ENCODE results near the gene CCDC78. TPM values are rescaled to one million over a fixed set of nuclear protein-coding genes. Genes with fewer than 3 reads are reported as not detected.
A peak's percentile ranks its signal among the peaks of the same experiment; 100 is the strongest.

CCDC78 gene
- total RNA-seq, 2 experiments from 2014 or later = 1.2 to 2.7 TPM

DNA sequence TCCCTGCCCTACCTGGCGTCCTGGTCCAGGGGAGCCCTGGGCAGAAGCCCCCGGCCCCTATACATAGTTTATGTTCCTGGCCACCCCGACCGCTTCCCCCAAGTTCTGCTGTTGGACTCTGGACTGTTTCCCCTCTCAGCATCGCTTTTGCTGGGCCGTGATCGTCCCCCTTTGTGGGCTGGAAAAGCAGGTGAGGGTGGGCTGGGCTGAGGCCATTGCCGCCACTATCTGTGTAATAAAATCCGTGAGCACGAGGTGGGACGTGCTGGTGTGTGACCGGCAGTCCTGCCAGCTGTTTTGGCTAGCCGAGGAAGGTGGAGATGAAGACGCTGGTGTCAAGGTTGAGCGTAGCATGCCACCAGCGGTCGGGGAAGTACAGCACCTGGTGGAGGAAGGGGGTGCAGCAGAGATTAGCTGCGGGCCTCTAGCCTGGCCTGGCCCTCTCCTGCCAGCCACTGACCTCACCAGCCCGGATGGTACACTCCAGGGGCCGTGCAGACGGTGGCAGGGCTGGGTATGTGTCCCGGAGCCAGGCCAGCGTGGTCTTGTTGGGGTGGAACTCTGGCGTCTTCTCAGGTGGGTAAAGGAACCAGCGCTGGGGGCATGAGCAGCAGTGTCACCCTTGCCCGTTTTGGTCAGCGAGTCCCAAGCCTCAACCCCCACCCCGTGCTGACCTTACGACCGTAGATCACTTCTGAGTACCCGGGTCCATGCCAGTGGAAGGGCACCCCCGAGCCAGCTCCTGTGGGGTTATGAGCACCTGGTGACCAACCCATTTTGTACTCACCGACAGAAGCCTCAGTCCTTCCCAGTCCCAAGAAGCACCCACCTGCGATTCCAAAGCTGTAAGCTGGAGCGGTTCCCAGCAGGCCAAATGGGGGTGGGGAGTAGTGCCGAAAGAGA lies 43.5 kb downstream of the CCDC78 start:
- POLR2A ChIA-PET = interaction anchor here (2.5 to 4.8 kb wide), 2 partner anchors 12 to 15 kb away, joined by 12 to 55 read pairs; partner anchors contain the start of gene RHOT2
- no peak overlapping the region for H3K27ac ChIP-seq (ENCODE audit: low read depth in 1 of 2, low read length in 2 of 2)

DNA sequence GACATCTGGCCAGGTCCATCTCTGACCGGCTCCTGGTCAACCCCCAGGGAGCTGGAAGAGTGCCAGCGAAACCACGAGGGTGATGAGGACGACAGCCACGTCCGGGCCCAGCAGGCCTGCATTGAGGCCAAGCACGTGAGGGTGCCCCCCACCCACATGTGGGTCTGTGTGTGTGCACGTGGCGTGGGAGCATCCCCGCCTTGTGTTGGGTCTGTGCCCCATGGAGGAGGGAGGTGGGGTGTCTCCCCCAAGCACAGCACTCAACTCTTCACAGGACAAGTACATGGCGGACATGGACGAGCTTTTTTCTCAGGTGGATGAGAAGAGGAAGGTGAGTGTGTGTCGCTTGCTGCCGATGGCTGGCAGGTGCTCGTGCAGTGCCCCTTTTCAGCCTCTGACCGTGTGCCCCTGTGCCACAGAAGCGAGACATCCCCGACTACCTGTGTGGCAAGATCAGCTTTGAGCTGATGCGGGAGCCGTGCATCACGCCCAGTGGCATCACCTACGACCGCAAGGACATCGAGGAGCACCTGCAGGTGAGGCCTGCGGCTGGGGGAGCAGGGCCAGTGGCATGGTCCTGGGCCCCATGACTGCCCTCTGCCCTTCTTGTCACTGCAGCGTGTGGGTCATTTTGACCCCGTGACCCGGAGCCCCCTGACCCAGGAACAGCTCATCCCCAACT lies 44.4 kb downstream of the CCDC78 start:
- peak overlapping the region; percentile 70 for H3K27ac Mint-ChIP-seq
- DNase-seq (peak in 1 of 14 experiments; percentile 42), ATAC-seq (ENCODE audit: poor library complexity) (no peak)
- peak overlapping the region; percentile 83 for H3K4me3 Mint-ChIP-seq
- H3K9me3 Mint-ChIP-seq = no peaks in the 10 kb centered on the region
- ChIA-PET POLR2A (interaction anchor here (1.2 to 4.8 kb wide), 8 partner anchors 8 to 299 kb away, joined by 3 to 55 read pairs (median 6); partner anchors contain the start of genes METTL26, RHOT2, SOX8 and WDR24), CTCF (no interaction called here)
- Histone ChIP-seq H3K27ac (ENCODE audit: low read depth in 1 of 2, low read length in 2 of 2) (no peak overlapping the region), H3K27me3 (ENCODE audit: control insufficient read depth in 1 of 2, insufficient read depth in 2 of 2, low read length in 2 of 2) (peaks cover 0 to 1% of the 10 kb centered on the region in 2 experiments), H3K4me3 (ENCODE audit: low read length) (no peak overlapping the region), H3K9me3 (ENCODE audit: control insufficient read depth in 1 of 2, insufficient read depth in 1 of 2, low read length in 2 of 2) (no peaks in the 10 kb centered on the region), H3K4me1 (ENCODE audit: insufficient read depth, low read length) (peaks cover 71% of the 10 kb centered on the region), H3K36me3 (ENCODE audit: insufficient read depth, low read length) (peaks cover 27% of the 10 kb centered on the region)
- H3K4me1 Mint-ChIP-seq (ENCODE audit: low read depth) = peaks cover 17% of the 10 kb centered on the region
- H3K27me3 Mint-ChIP-seq = no peaks in the 10 kb centered on the region
- intact Hi-C loops (cut with DNase I, micrococcal nuclease) = no loop called here
- peaks cover 19% of the 10 kb centered on the region for H3K36me3 Mint-ChIP-seq (ENCODE audit: low read depth)
- TF ChIP-seq, protein P1, sequence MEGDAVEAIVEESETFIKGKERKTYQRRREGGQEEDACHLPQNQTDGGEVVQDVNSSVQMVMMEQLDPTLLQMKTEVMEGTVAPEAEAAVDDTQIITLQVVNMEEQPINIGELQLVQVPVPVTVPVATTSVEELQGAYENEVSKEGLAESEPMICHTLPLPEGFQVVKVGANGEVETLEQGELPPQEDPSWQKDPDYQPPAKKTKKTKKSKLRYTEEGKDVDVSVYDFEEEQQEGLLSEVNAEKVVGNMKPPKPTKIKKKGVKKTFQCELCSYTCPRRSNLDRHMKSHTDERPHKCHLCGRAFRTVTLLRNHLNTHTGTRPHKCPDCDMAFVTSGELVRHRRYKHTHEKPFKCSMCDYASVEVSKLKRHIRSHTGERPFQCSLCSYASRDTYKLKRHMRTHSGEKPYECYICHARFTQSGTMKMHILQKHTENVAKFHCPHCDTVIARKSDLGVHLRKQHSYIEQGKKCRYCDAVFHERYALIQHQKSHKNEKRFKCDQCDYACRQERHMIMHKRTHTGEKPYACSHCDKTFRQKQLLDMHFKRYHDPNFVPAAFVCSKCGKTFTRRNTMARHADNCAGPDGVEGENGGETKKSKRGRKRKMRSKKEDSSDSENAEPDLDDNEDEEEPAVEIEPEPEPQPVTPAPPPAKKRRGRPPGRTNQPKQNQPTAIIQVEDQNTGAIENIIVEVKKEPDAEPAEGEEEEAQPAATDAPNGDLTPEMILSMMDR (IDR thresholded peaks at IDR 0.05) = no peak

More for the DNA sequence above, 43.5 kb downstream of the CCDC78 start:
- peak overlapping the region; percentile 83 for H3K4me3 Mint-ChIP-seq
- CTCF ChIA-PET = no interaction called here
- H3K9me3 Mint-ChIP-seq = no peaks in the 10 kb centered on the region
- peaks cover 19% of the 10 kb centered on the region for H3K36me3 Mint-ChIP-seq (ENCODE audit: low read depth)
- no peak overlapping the region for H3K4me3 ChIP-seq (ENCODE audit: low read length)
- TF ChIP-seq, protein P1 (IDR thresholded peaks at IDR 0.05) = no peak
- peak overlapping the region; percentile 69 for H3K27ac Mint-ChIP-seq
- peak in 1 of 14 experiments; percentile 51 for DNase-seq
- no peaks in the 10 kb centered on the region for H3K27me3 Mint-ChIP-seq
- no peak for ATAC-seq (ENCODE audit: poor library complexity)
- H3K4me1 Mint-ChIP-seq (ENCODE audit: low read depth) = peaks cover 15% of the 10 kb centered on the region
- H3K9me3 ChIP-seq (ENCODE audit: control insufficient read depth in 1 of 2, insufficient read depth in 1 of 2, low read length in 2 of 2) = no peaks in the 10 kb centered on the region
- H3K4me1 ChIP-seq (ENCODE audit: insufficient read depth, low read length) = peaks cover 65% of the 10 kb centered on the region
- H3K27me3 ChIP-seq (ENCODE audit: control insufficient read depth in 1 of 2, insufficient read depth in 2 of 2, low read length in 2 of 2) = no peaks in the 10 kb centered on the region
- H3K36me3 ChIP-seq (ENCODE audit: insufficient read depth, low read length) = peaks cover 29% of the 10 kb centered on the region
- intact Hi-C loops (cut with DNase I, micrococcal nuclease) = no loop called here

DNA sequence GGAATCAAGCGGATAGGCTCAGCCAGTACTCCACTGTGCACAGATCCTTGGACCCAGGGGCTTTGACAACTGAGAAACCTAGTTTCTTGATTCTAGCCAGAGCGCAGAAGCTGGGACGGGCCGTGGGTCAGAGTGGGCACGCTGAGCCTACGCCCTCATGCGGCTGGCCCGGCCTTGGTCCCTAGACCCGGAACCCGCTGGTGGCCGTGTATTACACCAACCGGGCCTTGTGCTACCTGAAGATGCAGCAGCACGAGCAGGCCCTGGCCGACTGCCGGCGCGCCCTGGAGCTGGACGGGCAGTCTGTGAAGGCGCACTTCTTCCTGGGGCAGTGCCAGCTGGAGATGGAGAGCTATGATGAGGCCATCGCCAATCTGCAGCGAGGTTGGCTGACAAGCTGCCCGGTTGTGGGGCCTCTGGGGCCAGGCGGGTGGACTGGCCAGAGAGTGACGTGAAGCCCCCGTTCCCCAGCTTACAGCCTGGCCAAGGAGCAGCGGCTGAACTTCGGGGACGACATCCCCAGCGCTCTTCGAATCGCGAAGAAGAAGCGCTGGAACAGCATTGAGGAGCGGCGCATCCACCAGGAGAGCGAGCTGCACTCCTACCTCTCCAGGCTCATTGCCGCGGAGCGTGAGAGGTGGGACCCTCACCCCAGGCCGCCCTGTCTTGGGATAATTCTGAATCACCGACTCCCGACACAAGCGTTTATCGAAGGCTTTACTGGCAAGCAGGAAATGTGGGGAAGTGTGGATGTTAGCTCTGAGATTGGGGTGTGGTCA lies 45.1 kb downstream of the CCDC78 start:
- peak overlapping the region; percentile 70 for H3K27ac Mint-ChIP-seq
- H3K9me3 Mint-ChIP-seq = no peaks in the 10 kb centered on the region
- peaks cover 20% of the 10 kb centered on the region for H3K36me3 ChIP-seq (ENCODE audit: insufficient read depth, low read length)
- ChIA-PET POLR2A (interaction anchor here (1.0 to 4.8 kb wide), 14 partner anchors 8 to 1524 kb away, joined by 3 to 55 read pairs (median 5); partner anchors contain the start of genes ANTKMT, METTL26, MLST8 and RHOT2), CTCF (no interaction called here)
- H3K9me3 ChIP-seq (ENCODE audit: control insufficient read depth in 1 of 2, insufficient read depth in 1 of 2, low read length in 2 of 2) = no peaks in the 10 kb centered on the region
- no peaks in the 10 kb centered on the region for H3K27me3 Mint-ChIP-seq
- intact Hi-C loops (cut with DNase I, micrococcal nuclease) = no loop called here
- H3K4me3 ChIP-seq (ENCODE audit: low read length) = peak overlapping the region; percentile 76
- peaks cover 5% of the 10 kb centered on the region in 2 experiments for H3K27me3 ChIP-seq (ENCODE audit: control insufficient read depth in 1 of 2, insufficient read depth in 2 of 2, low read length in 2 of 2)
- peaks cover 74% of the 10 kb centered on the region for H3K4me1 ChIP-seq (ENCODE audit: insufficient read depth, low read length)
- ATAC-seq (ENCODE audit: poor library complexity) (no peak), DNase-seq (no peak)
- H3K36me3 Mint-ChIP-seq (ENCODE audit: low read depth) = peaks cover 19% of the 10 kb centered on the region
- H3K4me1 Mint-ChIP-seq (ENCODE audit: low read depth) = peaks cover 20% of the 10 kb centered on the region
- TF ChIP-seq, protein P1 (IDR thresholded peaks at IDR 0.05) = no peak
- peak overlapping the region; percentile 41 to 53 for H3K27ac ChIP-seq (ENCODE audit: low read depth in 1 of 2, low read length in 2 of 2)
- H3K4me3 Mint-ChIP-seq = peak overlapping the region; percentile 83
